Lower lobe of right lung (tissue), 2 donors: ENCODE measurements around the gene NCKAP5. TPM values are rescaled to one million over a fixed set of nuclear protein-coding genes. Genes with fewer than 3 reads are reported as not detected.

Experiments
- ATAC-seq, 2 donors: fragments of 200-7000 bp; cut with Tn5 transposase; one replicate each; pipeline ENCODE4 v1.9.1; 2020 to 2022; ENCODE audit warnings: mild to moderate bottlenecking in 2 of 2, moderate library complexity in 2 of 2
- DNase-seq: peaks from one replicate; pipeline ENCODE4 v3.0.0-alpha.2; 2020
- H3K27ac ChIP-seq: fragments of 200-600 bp; one replicate; pipeline ENCODE4 v1.8.0; 2022
- H3K27me3 ChIP-seq: fragments of 200-600 bp; one replicate; pipeline ENCODE4 v1.8.0; 2022; ENCODE audit warnings: low read depth
- H3K36me3 ChIP-seq: fragments of 200-600 bp; one replicate; pipeline ENCODE4 v1.8.0; 2022; ENCODE audit warnings: mild to moderate bottlenecking
- H3K4me1 ChIP-seq: fragments of 200-600 bp; one replicate; pipeline ENCODE4 v1.8.0; 2022
- H3K4me3 ChIP-seq: fragments of 200-600 bp; one replicate; pipeline ENCODE4 v1.8.0; 2022; ENCODE audit warnings: mild to moderate bottlenecking
- H3K9me3 ChIP-seq: fragments of 200-600 bp; one replicate; pipeline ENCODE4 v1.8.0; 2022
- CTCF ChIP-seq: fragments of 200-600 bp; IDR thresholded peaks from one replicate; pipeline ENCODE4 v1.8.0; 2022; ENCODE audit warnings: antibody characterized with exemption, mild to moderate bottlenecking
- intact Hi-C: fragments of 100-400 bp; cut with DNase I; formaldehyde crosslinking; loops from one replicate; pipeline ENCODE4 v1.11.0; 2022
- total RNA-seq: library from RNA; stranded (reverse); fragmentation: NEBNext Ultra II Directional; extraction: Animal tissue kit (Norgen Biotek cat#: 25700); gene quantifications from one replicate; pipeline ENCODE4 v1.2.1, GENCODE V29; 2021
- donor health status: DM: no; HTN: yes; CAD: no; lungs with severe emphysema.

Gene NCKAP5
- total RNA-seq, 1 donor from 2014 or later = 34.6 TPM

GRCh38 chr2:132980304-132980703, 588.0 kb downstream of the NCKAP5 start:
- H3K4me1 ChIP-seq = no peaks in the 10 kb centered on the region
- no peak overlapping the region for H3K4me3 ChIP-seq
- intact Hi-C loops = no loop called here
- no peaks in the 10 kb centered on the region for H3K9me3 ChIP-seq
- H3K27ac ChIP-seq = no peak overlapping the region
- DNase-seq = no peak
- H3K36me3 ChIP-seq = no peaks in the 10 kb centered on the region
- no peak for TF ChIP-seq CTCF
- H3K27me3 ChIP-seq = no peaks in the 10 kb centered on the region
- ATAC-seq = no peak

- H3K9me3 ChIP-seq = no peaks in the 10 kb centered on the region
- H3K27me3 ChIP-seq = no peaks in the 10 kb centered on the region
- intact Hi-C loops = no loop called here
- TF ChIP-seq CTCF = no peak
- ATAC-seq = no peak
- H3K4me1 ChIP-seq = no peaks in the 10 kb centered on the region
- H3K4me3 ChIP-seq = no peak overlapping the region
- no peak overlapping the region for H3K27ac ChIP-seq
- no peaks in the 10 kb centered on the region for H3K36me3 ChIP-seq
- DNase-seq = no peak
Observed at GRCh38 chr2:132979339-132980093, 588.7 kb downstream of the NCKAP5 start.

- no peaks in the 10 kb centered on the region for H3K36me3 ChIP-seq
- DNase-seq (no peak), ATAC-seq (no peak)
- no peaks in the 10 kb centered on the region for H3K9me3 ChIP-seq
- no peaks in the 10 kb centered on the region for H3K4me1 ChIP-seq
- no peak overlapping the region for H3K27ac ChIP-seq
- TF ChIP-seq CTCF = no peak
- intact Hi-C loops = no loop called here
- H3K4me3 ChIP-seq = no peak overlapping the region
- no peaks in the 10 kb centered on the region for H3K27me3 ChIP-seq
Observed at GRCh38 chr2:132978840-132979239, 589.4 kb downstream of the NCKAP5 start.

GRCh38 chr2:132977812-132978529, 590.3 kb downstream of the NCKAP5 start:
- H3K36me3 ChIP-seq = no peaks in the 10 kb centered on the region
- DNase-seq = no peak
- no peaks in the 10 kb centered on the region for H3K9me3 ChIP-seq
- no peaks in the 10 kb centered on the region for H3K27me3 ChIP-seq
- no peaks in the 10 kb centered on the region for H3K4me1 ChIP-seq
- no peak for ATAC-seq
- intact Hi-C loops = no loop called here
- no peak overlapping the region for H3K27ac ChIP-seq
- no peak overlapping the region for H3K4me3 ChIP-seq
- no peak for TF ChIP-seq CTCF

- ATAC-seq (no peak), DNase-seq (no peak)
- Histone ChIP-seq H3K27me3 (no peaks in the 10 kb centered on the region), H3K27ac (no peak overlapping the region), H3K4me1 (no peaks in the 10 kb centered on the region), H3K36me3 (no peaks in the 10 kb centered on the region), H3K9me3 (no peaks in the 10 kb centered on the region), H3K4me3 (no peak overlapping the region)
- no peak for TF ChIP-seq CTCF
- intact Hi-C loops = no loop called here
Observed at GRCh38 chr2:132975193-132976105, 592.8 kb downstream of the NCKAP5 start.
